Parathyroid adenoma (tissue), 2 donors: ENCODE results near the gene ARHGEF10L.

Source experiments
- H2AFZ ChIP-seq: fragments of 300-600 bp; sonication (generic); one replicate; pipeline ENCODE4 v1.7.0; 2017; ENCODE audit warnings: antibody characterized with exemption, mild to moderate bottlenecking
- H3K27ac ChIP-seq: fragments of 300-600 bp; sonication (generic); one replicate; pipeline ENCODE4 v1.7.0; 2017
- H3K27me3 ChIP-seq: fragments of 300-600 bp; sonication (generic); one replicate; pipeline ENCODE4 v1.7.0; 2017; ENCODE audit warnings: low read length; ENCODE audit not compliant: control insufficient read depth, insufficient read depth
- H3K36me3 ChIP-seq: fragments of 300-600 bp; sonication (generic); one replicate; pipeline ENCODE4 v1.7.0; 2017; ENCODE audit warnings: low read length; ENCODE audit not compliant: control insufficient read depth, insufficient read depth
- H3K4me1 ChIP-seq: fragments of 300-600 bp; sonication (generic); one replicate; pipeline ENCODE4 v1.7.0; 2017; ENCODE audit warnings: control low read depth
- H3K4me2 ChIP-seq: fragments of 300-600 bp; sonication (generic); one replicate; pipeline ENCODE4 v1.7.0; 2017; ENCODE audit warnings: low read length
- H3K4me3 ChIP-seq: fragments of 300-600 bp; sonication (generic); one replicate; pipeline ENCODE4 v1.7.0; 2017; ENCODE audit warnings: low read depth, low read length
- H3K79me2 ChIP-seq: fragments of 300-600 bp; sonication (generic); one replicate; pipeline ENCODE4 v1.7.0; 2017; ENCODE audit warnings: control low read depth
- H3K9ac ChIP-seq: fragments of 300-600 bp; sonication (generic); one replicate; pipeline ENCODE4 v1.7.0; 2017; ENCODE audit warnings: mild to moderate bottlenecking
- H3K9me3 ChIP-seq: fragments of 300-600 bp; sonication (generic); one replicate; pipeline ENCODE4 v1.7.0; 2017; ENCODE audit warnings: low read length; ENCODE audit not compliant: control insufficient read depth
- TF ChIP-seq, protein P1 (sequence below): fragments of 300-600 bp; sonication (generic); IDR thresholded peaks from one replicate; pipeline ENCODE4 v1.7.0; 2017; ENCODE audit warnings: antibody characterized with exemption, mild to moderate bottlenecking
- donor health status: primary hyperparathyroidism.

The ARHGEF10L gene

DNA sequence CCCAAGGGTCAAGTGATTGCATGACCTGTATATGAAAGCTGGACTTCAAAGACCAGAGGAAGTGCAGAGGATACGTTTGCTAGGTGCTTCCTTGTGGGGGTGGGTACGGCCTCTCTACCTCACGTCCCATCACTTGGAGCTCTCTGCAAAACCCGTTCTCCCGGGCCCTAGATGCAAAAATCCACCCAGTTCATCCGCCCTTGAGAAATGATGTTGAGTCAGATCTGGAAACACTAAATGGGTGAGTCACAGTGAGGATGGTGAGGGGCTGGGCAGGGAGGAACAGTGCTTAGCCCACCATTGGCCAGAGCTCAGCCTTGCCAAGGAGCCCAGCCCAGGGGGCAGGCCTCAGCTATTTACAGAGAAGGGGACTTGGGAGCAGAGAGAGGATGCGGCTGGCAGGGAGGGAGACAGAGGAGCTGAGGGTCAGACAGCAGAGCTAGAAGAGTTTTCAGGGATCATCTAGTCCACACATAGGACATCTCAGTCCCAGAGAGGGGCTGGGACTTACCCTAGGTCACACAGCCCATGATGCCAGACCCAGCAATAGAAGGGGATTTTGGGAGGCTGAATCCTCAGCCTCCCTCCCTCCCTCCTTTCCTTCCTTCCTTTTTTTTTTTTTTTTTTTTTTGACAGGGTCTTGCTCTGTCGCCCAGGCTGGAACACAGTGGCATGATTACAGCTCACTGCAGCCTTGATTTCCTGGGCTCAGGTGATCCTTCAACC lies 14.6 kb downstream of the ARHGEF10L start:
- no peak overlapping the region for H3K9ac ChIP-seq
- peaks cover 8% of the 10 kb centered on the region for H3K4me1 ChIP-seq
- no peaks in the 10 kb centered on the region for H3K27me3 ChIP-seq
- H3K36me3 ChIP-seq = no peaks in the 10 kb centered on the region
- TF ChIP-seq, protein P1, sequence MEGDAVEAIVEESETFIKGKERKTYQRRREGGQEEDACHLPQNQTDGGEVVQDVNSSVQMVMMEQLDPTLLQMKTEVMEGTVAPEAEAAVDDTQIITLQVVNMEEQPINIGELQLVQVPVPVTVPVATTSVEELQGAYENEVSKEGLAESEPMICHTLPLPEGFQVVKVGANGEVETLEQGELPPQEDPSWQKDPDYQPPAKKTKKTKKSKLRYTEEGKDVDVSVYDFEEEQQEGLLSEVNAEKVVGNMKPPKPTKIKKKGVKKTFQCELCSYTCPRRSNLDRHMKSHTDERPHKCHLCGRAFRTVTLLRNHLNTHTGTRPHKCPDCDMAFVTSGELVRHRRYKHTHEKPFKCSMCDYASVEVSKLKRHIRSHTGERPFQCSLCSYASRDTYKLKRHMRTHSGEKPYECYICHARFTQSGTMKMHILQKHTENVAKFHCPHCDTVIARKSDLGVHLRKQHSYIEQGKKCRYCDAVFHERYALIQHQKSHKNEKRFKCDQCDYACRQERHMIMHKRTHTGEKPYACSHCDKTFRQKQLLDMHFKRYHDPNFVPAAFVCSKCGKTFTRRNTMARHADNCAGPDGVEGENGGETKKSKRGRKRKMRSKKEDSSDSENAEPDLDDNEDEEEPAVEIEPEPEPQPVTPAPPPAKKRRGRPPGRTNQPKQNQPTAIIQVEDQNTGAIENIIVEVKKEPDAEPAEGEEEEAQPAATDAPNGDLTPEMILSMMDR = no peak
- no peak overlapping the region for H2AFZ ChIP-seq
- peaks cover 11% of the 10 kb centered on the region for H3K79me2 ChIP-seq
- H3K4me3 ChIP-seq = no peak overlapping the region
- no peak overlapping the region for H3K27ac ChIP-seq
- no peaks in the 10 kb centered on the region for H3K9me3 ChIP-seq
- no peak overlapping the region for H3K4me2 ChIP-seq

DNA sequence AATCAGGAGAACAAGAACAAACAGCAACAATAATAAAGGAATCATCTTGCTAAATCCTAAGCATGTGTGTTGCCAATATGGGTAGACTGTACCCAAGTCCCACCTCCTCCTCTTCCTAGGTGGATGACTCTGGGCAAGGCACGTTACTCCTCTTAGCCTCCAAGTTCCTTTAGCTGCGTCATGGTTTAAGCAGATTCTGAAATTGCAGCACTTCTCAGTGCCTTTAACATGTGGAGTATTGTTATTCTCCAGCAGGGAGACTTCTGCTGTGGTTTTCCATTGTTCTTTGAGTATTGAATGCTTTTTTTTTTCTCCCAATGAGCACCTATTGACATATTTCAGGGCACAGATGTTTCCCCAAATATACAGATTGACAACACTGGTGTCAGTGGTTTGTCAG lies 15.5 kb downstream of the ARHGEF10L start:
- no peaks in the 10 kb centered on the region for H3K9me3 ChIP-seq
- no peak overlapping the region for H2AFZ ChIP-seq
- TF ChIP-seq, protein P1 = no peak
- peaks cover 8% of the 10 kb centered on the region for H3K79me2 ChIP-seq
- H3K9ac ChIP-seq = no peak overlapping the region
- H3K4me3 ChIP-seq = no peak overlapping the region
- H3K4me1 ChIP-seq = peaks cover 13% of the 10 kb centered on the region
- H3K4me2 ChIP-seq = no peak overlapping the region
- no peak overlapping the region for H3K27ac ChIP-seq
- no peaks in the 10 kb centered on the region for H3K27me3 ChIP-seq
- H3K36me3 ChIP-seq = no peaks in the 10 kb centered on the region

DNA sequence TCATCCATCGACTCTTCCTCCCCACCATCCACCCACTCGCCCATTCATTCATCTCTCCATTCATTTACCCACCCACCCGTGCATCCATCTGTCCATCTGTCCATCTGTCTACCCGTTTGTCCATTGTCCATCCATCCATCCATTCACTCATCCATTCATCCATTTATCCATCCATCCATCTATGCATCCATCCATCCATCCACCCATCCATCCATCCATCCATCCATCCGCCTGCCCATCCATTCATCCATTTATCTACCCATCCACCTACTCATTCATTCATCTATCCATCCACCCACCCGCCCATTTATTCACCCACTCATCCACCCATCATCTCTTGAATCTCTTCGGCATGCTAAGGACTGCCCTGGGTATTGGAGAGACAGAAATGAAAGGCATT lies 18.5 kb downstream of the ARHGEF10L start:
- H3K4me1 ChIP-seq = peaks cover 10% of the 10 kb centered on the region
- TF ChIP-seq, protein P1 = no peak
- H3K27ac ChIP-seq = no peak overlapping the region
- no peak overlapping the region for H3K9ac ChIP-seq
- peaks cover 13% of the 10 kb centered on the region for H3K79me2 ChIP-seq
- H3K27me3 ChIP-seq = no peaks in the 10 kb centered on the region
- H3K9me3 ChIP-seq = no peaks in the 10 kb centered on the region
- no peaks in the 10 kb centered on the region for H3K36me3 ChIP-seq
- H3K4me2 ChIP-seq = no peak overlapping the region
- no peak overlapping the region for H3K4me3 ChIP-seq
- no peak overlapping the region for H2AFZ ChIP-seq

DNA sequence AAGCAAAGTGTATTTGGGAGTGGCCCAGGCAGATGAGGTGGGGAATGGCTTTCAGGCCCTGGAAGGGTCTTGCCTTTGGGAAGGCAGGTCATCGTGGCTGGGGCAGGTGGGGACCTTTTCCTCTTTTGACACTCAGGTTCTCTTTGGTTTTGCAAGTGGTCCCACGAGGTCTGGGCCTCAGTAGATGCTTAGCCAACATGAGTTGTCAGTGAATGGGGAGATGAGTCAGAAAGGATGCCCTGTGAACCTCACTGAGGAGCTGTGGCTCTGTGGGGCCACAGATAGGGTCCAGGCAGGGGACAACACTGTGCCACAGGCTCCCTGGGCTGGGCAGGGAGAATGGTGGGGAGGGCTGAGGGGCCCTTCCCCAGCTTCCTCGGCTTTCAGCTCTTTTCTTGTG lies 19.0 kb downstream of the ARHGEF10L start:
- Histone ChIP-seq H3K27ac (no peak overlapping the region), H3K27me3 (no peaks in the 10 kb centered on the region), H3K79me2 (peaks cover 12% of the 10 kb centered on the region), H3K36me3 (no peaks in the 10 kb centered on the region), H3K9me3 (no peaks in the 10 kb centered on the region), H3K4me3 (no peak overlapping the region), H3K4me2 (no peak overlapping the region), H2AFZ (no peak overlapping the region), H3K9ac (no peak overlapping the region), H3K4me1 (peaks cover 10% of the 10 kb centered on the region)
- TF ChIP-seq, protein P1 = no peak
